Measurements from ENCODE around the gene TIMM22. TPM values are rescaled to one million over a fixed set of nuclear protein-coding genes. Genes with fewer than 3 reads are reported as not detected.

Gene TIMM22
- total RNA-seq, 3 donors from 2014 or later (not counting 1 experiment from before 2014, with no cell fraction given): 7.8 to 11.3 (median 8.9) TPM

GRCh38 chr17:1036171-1036844 lies 39.4 kb downstream of the TIMM22 start:
- no peaks in the 10 kb centered on the region for H3K36me3 Mint-ChIP-seq
- H3K4me1 Mint-ChIP-seq: peaks cover 9 to 37% of the 10 kb centered on the region in 2 donors
- no peak for TF ChIP-seq CTCF (IDR thresholded peaks at IDR 0.05)
- peaks cover 11% of the 10 kb centered on the region for H3K36me3 ChIP-seq (ENCODE audit: control insufficient read depth, insufficient read depth, low read length)
- no peaks in the 10 kb centered on the region for H3K9me3 ChIP-seq (ENCODE audit: control insufficient read depth, insufficient read depth, low read length)
- DNase-seq (no peak), ATAC-seq (no peak)
- intact Hi-C loops (cut with micrococcal nuclease): no loop called here
- H3K27me3 Mint-ChIP-seq (ENCODE audit: low read depth in 2 of 2): no peaks in the 10 kb centered on the region
- no peaks in the 10 kb centered on the region for H3K9me3 Mint-ChIP-seq
- H3K27ac ChIP-seq (ENCODE audit: low read length): no peak overlapping the region
- H3K4me3 ChIP-seq (ENCODE audit: low read length): no peak overlapping the region
- peak overlapping the region in 1 of 2 donors; percentile 73 for H3K27ac Mint-ChIP-seq
- H3K4me3 Mint-ChIP-seq: no peak overlapping the region
- WGBS (ENCODE audit: insufficient coverage): 82% methylated on average over 24 of the region's 24 CpGs
- H3K4me1 ChIP-seq (ENCODE audit: control insufficient read depth, insufficient read depth, low read length): peaks cover 25% of the 10 kb centered on the region
- H3K27me3 ChIP-seq (ENCODE audit: control insufficient read depth, insufficient read depth, low read length): no peaks in the 10 kb centered on the region

DNA sequence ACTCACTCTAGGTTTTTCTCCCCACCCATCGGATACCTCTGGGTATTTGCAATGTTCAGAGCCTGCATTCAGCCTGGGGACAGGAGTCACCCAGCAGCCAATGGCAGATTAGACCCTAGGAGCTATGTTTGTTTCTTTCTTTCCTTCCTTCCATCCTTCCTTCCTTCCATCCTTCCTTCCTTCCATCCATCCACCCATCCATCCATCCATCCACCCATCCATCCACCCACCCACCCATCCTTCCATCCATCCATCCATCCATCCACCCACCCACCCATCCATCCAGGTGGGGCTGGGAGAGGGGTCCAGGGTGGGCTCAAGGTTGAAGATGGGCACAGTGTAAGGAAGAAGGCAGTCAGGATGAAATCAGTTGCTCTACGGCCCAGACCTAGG lies 39.9 kb downstream of the TIMM22 start:
- Mint-ChIP-seq H3K36me3 (no peaks in the 10 kb centered on the region), H3K4me1 (peaks cover 11 to 40% of the 10 kb centered on the region in 2 donors), H3K9me3 (no peaks in the 10 kb centered on the region), H3K4me3 (no peak overlapping the region), H3K27me3 (ENCODE audit: low read depth in 2 of 2) (no peaks in the 10 kb centered on the region), H3K27ac (peak overlapping the region in 1 of 2 donors; percentile 73)
- Histone ChIP-seq H3K36me3 (ENCODE audit: control insufficient read depth, insufficient read depth, low read length) (peaks cover 11% of the 10 kb centered on the region), H3K4me3 (ENCODE audit: low read length) (no peak overlapping the region), H3K4me1 (ENCODE audit: control insufficient read depth, insufficient read depth, low read length) (peaks cover 25% of the 10 kb centered on the region), H3K9me3 (ENCODE audit: control insufficient read depth, insufficient read depth, low read length) (no peaks in the 10 kb centered on the region), H3K27me3 (ENCODE audit: control insufficient read depth, insufficient read depth, low read length) (no peaks in the 10 kb centered on the region), H3K27ac (ENCODE audit: low read length) (no peak overlapping the region)
- WGBS (ENCODE audit: insufficient coverage): 92% methylated on average over 2 of the region's 2 CpGs
- TF ChIP-seq CTCF (IDR thresholded peaks at IDR 0.05): no peak
- ATAC-seq (no peak), DNase-seq (no peak)
- intact Hi-C loops (cut with micrococcal nuclease): no loop called here

DNA sequence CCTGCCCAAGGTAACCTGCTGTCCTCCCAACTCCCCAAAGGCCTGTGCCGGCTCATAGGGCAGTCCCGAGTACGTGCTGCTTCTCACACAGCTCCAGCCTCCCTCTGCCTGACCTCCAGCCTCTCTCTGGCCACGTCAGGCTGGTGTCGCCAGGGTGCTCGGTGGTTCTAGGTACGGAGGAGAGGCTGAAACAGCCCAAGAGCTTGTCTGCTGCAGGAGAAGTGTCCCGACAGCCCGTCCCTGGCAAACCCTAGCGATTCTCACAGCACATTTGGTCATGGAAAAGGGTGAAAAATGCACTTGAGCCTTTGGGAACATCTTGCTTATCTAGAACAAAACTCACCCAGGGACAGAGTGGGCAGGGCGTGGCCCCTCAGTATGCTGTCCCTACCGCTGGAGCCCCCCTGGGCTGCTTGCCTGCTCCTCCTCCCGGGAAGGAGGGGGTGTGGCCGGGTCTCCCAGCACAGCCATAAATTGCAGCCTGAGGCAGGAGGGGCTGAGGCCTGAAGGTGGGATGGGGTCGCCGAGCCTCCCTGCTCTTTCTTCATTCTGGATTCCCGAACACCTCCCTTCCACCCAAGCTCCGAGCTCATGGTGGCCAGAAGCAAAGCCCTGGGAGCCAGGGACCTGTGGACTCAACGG lies 40.4 kb downstream of the TIMM22 start:
- 95% methylated on average over 19 of the region's 19 CpGs for WGBS (ENCODE audit: insufficient coverage)
- H3K9me3 Mint-ChIP-seq: no peaks in the 10 kb centered on the region
- no peak for DNase-seq
- Histone ChIP-seq H3K27ac (ENCODE audit: low read length) (no peak overlapping the region), H3K36me3 (ENCODE audit: control insufficient read depth, insufficient read depth, low read length) (peaks cover 11% of the 10 kb centered on the region), H3K4me1 (ENCODE audit: control insufficient read depth, insufficient read depth, low read length) (peaks cover 25% of the 10 kb centered on the region), H3K9me3 (ENCODE audit: control insufficient read depth, insufficient read depth, low read length) (no peaks in the 10 kb centered on the region), H3K4me3 (ENCODE audit: low read length) (no peak overlapping the region), H3K27me3 (ENCODE audit: control insufficient read depth, insufficient read depth, low read length) (no peaks in the 10 kb centered on the region)
- H3K4me3 Mint-ChIP-seq: no peak overlapping the region
- no peak for ATAC-seq
- intact Hi-C loops (cut with micrococcal nuclease): no loop called here
- H3K27ac Mint-ChIP-seq: no peak overlapping the region
- H3K4me1 Mint-ChIP-seq: peaks cover 14 to 43% of the 10 kb centered on the region in 2 donors
- H3K36me3 Mint-ChIP-seq: no peaks in the 10 kb centered on the region
- no peak for TF ChIP-seq CTCF (IDR thresholded peaks at IDR 0.05)
- no peaks in the 10 kb centered on the region for H3K27me3 Mint-ChIP-seq (ENCODE audit: low read depth in 2 of 2)

Data from natural killer cell (primary cell).